Right renal pelvis (tissue), 4 donors: Measurements from ENCODE around the gene OR2S2. TPM values are rescaled to one million over a fixed set of nuclear protein-coding genes. Genes with fewer than 3 reads are reported as not detected.

Experiments used
- DNase-seq, 4 donors: peaks; one replicate each; pipeline ENCODE4 v3.0.0-alpha.2; 2013; ENCODE audit warnings: low read depth in 4 of 4, low spot score in 3 of 4, missing footprints in 1 of 4
- polyA plus RNA-seq, 4 donors: library from polyadenylated mRNA; unstranded; fragments of 120-200 nt; gene quantifications; one replicate each; pipeline ENCODE4 v1.2.1, GENCODE V29; 2013; ENCODE audit not compliant: insufficient read length in 4 of 4

The OR2S2 gene
- polyA plus RNA-seq, 4 donors: not detected

- DNase-seq: no peak
Observed at GRCh38 chr9:35910613-35911359, 47.2 kb downstream of the OR2S2 start.

- DNase-seq: no peak
Observed at GRCh38 chr9:35909687-35910612, 48.0 kb downstream of the OR2S2 start.

- DNase-seq: no peak
Observed at GRCh38 chr9:35909274-35909673, 48.7 kb downstream of the OR2S2 start, which contains the start of gene SPAAR. Gene SPAAR (plus strand): TSS chr9:35909490. CDS start chr9:35910464, 974 bp downstream.

DNA sequence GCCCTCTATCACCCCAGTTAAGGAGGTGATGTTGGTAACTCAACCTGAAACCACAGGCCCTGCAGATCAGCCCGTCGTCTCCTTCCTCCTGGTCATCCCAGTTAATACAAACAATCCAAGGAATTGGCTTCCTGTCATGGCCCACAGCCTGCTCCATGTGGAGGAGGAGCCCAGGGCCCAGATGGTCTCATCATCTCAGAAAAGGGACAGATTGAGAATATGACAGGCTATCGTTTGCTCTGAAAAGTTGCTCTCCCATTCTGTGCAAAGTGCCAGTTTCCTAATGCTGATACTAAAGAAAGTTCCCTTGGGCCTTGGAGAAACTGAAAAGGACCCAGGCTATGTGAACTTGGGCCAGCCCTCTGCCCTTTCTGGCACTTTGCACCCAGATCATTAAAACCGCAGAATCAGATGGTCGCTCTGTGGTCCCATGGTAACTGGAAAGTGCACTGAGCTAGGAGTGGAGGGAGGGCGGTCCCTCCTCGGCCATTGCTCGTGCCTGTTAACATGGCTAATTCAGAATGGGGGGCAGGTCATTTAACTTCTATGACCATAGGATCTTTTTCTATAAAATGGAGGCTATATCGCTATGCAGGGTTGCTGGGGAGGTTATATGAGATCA is 49.3 kb downstream of the OR2S2 start:
- DNase-seq: no peak

GRCh38 chr9:35907711-35908503 is 50.0 kb downstream of the OR2S2 start:
- DNase-seq: no peak

Other genes starting within 250 kb of the OR2S2 start
- 100 to 1,000 TPM; 125 to 176 (median 153) TPM for gene TLN1, start 226.0 kb downstream of the OR2S2 start, polyA plus RNA-seq
- gene CREB3, start 225.5 kb downstream of the OR2S2 start, polyA plus RNA-seq: 10 to 100 TPM; 38.2 to 47.9 (median 40.8) TPM
- gene GBA2, start 208.9 kb downstream of the OR2S2 start, polyA plus RNA-seq: 100 to 1,000 TPM in 2 of 4 donors, 10 to 100 TPM in 2; 97.9 to 118 (median 103) TPM
- 10 to 100 TPM; 28.2 to 30.4 (median 28.7) TPM for gene RGP1, start 208.9 kb downstream of the OR2S2 start, polyA plus RNA-seq
- 1 to 10 TPM in 1 of 4 donors, not detected in 3; 2.2 TPM for gene MSMP, start 203.9 kb downstream of the OR2S2 start, polyA plus RNA-seq
- gene NPR2, start 166.6 kb downstream of the OR2S2 start, polyA plus RNA-seq: 10 to 100 TPM; 24.4 to 28.1 (median 26.0) TPM
- gene SPAG8, start 145.9 kb downstream of the OR2S2 start, polyA plus RNA-seq: 1 to 10 TPM; 4.7 to 6.7 (median 5.4) TPM
- 10 to 100 TPM; 53.7 to 66.4 (median 60.5) TPM for gene HINT2, start 143.1 kb downstream of the OR2S2 start, polyA plus RNA-seq
- under 1 TPM in 3 of 4 donors, not detected in 1; 0.10 to 0.16 (median 0.13) TPM for gene FAM221B, start 129.4 kb downstream of the OR2S2 start, polyA plus RNA-seq
- 10 to 100 TPM; 26.0 to 31.8 (median 30.0) TPM for gene TMEM8B, start 128.9 kb downstream of the OR2S2 start, polyA plus RNA-seq
- gene OR13J1, start 87.8 kb downstream of the OR2S2 start, polyA plus RNA-seq: under 1 TPM in 1 of 4 donors, not detected in 3; 0.04 TPM
- gene HRCT1, start 52.0 kb downstream of the OR2S2 start, polyA plus RNA-seq: under 1 TPM in 3 of 4 donors, not detected in 1; 0.35 to 0.60 (median 0.43) TPM
- gene SPAAR, start 48.7 kb downstream of the OR2S2 start, polyA plus RNA-seq: 1 to 10 TPM; 1.3 to 1.6 (median 1.6) TPM
- gene RECK, start 78.8 kb upstream of the OR2S2 start, polyA plus RNA-seq: 10 to 100 TPM; 28.3 to 34.0 (median 32.5) TPM
- gene GLIPR2, start 178.6 kb upstream of the OR2S2 start, polyA plus RNA-seq: 10 to 100 TPM; 40.6 to 46.8 (median 43.8) TPM
- gene CCIN, start 211.2 kb upstream of the OR2S2 start, polyA plus RNA-seq: under 1 TPM; 0.18 to 0.37 (median 0.32) TPM
- 100 to 1,000 TPM; 274 to 298 (median 291) TPM for gene CLTA, start 232.8 kb upstream of the OR2S2 start, polyA plus RNA-seq